AG04449 (cell line): Measurements from ENCODE around the gene VAV2.

Experiments used
- CTCF ChIA-PET: fragments of 350-600 bp; formaldehyde crosslinking; extraction: SDS; loops from one replicate; lab custom pipeline; 2021; ENCODE audit warnings: antibody characterized with exemption; lab: Yijun Ruan, JAX
- POLR2A ChIA-PET: fragments of 400-600, 350-600 bp; formaldehyde crosslinking; extraction: SDS; loops from one replicate; lab custom pipeline; 2020; ENCODE audit warnings: antibody characterized with exemption, inconsistent platforms; lab: Yijun Ruan, JAX
- DNase-seq: peaks from one replicate; pipeline ENCODE4 v3.0.0-alpha.2; 2010; ENCODE audit warnings: low read depth, low spot score
- H3K4me3 ChIP-seq: 2 replicates; pipeline ENCODE4 v1.5.1; 2011; ENCODE audit warnings: low read depth, mild to moderate bottlenecking, control low read depth, low read length
- CTCF ChIP-seq: IDR thresholded peaks from one replicate; pipeline ENCODE4 v1.5.1; 2011; ENCODE audit warnings: mild to moderate bottlenecking, moderate library complexity, low read length, control low read depth, inconsistent platforms; ENCODE audit not compliant: insufficient read depth; ENCODE audit errors: missing control alignments

VAV2 gene

GRCh38 chr9:133919253-133920115 lies 72.6 kb downstream of the VAV2 start:
- H3K4me3 ChIP-seq, result no peak overlapping the region
- ChIA-PET POLR2A (no interaction called here), CTCF (interaction anchor here (1.0 kb wide), 1 partner anchor 31 kb away, joined by 4 read pairs; no protein-coding TSS in a partner anchor)
- no peak for DNase-seq
- no peak for TF ChIP-seq CTCF

GRCh38 chr9:133918111-133918813 lies 73.9 kb downstream of the VAV2 start:
- TF ChIP-seq CTCF, result no peak
- no peak for DNase-seq
- CTCF ChIA-PET, result interaction anchor here (1.8 kb wide), 1 partner anchor 77 kb away, joined by 4 read pairs; no protein-coding TSS in a partner anchor
- no peak overlapping the region for H3K4me3 ChIP-seq
- POLR2A ChIA-PET, result no interaction called here

- TF ChIP-seq CTCF, result no peak
- CTCF ChIA-PET, result interaction anchor here (1.8 kb wide), 1 partner anchor 78 kb away, joined by 4 read pairs; no protein-coding TSS in a partner anchor
- POLR2A ChIA-PET, result no interaction called here
Observed at GRCh38 chr9:133917375-133917774, 74.7 kb downstream of the VAV2 start.

GRCh38 chr9:133916159-133916541 lies 76.0 kb downstream of the VAV2 start:
- no peak overlapping the region for H3K4me3 ChIP-seq
- ChIA-PET CTCF (interaction anchor here (1.8 kb wide), 1 partner anchor 79 kb away, joined by 4 read pairs; no protein-coding TSS in a partner anchor), POLR2A (no interaction called here)
- no peak for DNase-seq
- no peak for TF ChIP-seq CTCF

More at GRCh38 chr9:133917375-133917774, 74.7 kb downstream of the VAV2 start:
- no peak overlapping the region for H3K4me3 ChIP-seq
- DNase-seq, result no peak

- ChIA-PET CTCF (no interaction called here), POLR2A (no interaction called here)
- DNase-seq, result no peak
Observed at GRCh38 chr9:133915534-133916158, 76.5 kb downstream of the VAV2 start.

More at GRCh38 chr9:133915534-133916158, 76.5 kb downstream of the VAV2 start:
- TF ChIP-seq CTCF, result no peak
- no peak overlapping the region for H3K4me3 ChIP-seq
